Activated CD8-positive, alpha-beta memory T cell treated with anti-CD3 and anti-CD28 coated beads, Interleukin-2, amount 50 U/mL, for 24 hours (primary cell): ENCODE measurements around the gene TFAP2D.

ENCODE experiments used
- DNase-seq: peaks from one replicate; pipeline ENCODE4 v3.0.0-alpha.2; 2020; ENCODE audit errors: extremely low read depth

TFAP2D gene

DNA sequence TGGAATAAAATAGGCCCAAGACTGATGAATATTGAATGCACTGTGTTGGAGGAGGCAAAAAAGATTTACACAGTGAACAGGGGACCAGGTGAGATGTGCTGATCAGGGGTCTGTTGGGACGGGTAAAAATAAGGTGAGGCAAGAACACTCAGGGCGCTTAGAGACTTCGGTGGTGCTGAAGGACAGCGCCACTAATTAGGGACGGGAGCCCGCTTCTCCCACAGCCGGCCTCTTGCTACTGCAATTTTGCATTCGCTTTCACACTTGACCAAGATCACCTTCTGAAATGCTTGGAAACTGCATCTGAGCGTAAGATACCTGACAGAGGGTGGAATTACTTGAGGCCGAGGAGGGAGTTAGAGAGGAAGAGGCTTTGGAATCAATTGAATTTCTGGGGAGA is 7.3 kb downstream of the TFAP2D start:
- no peak for DNase-seq

- no peak for DNase-seq
Observed at GRCh38 chr6:50721978-50722377, 8.7 kb downstream of the TFAP2D start.

DNA sequence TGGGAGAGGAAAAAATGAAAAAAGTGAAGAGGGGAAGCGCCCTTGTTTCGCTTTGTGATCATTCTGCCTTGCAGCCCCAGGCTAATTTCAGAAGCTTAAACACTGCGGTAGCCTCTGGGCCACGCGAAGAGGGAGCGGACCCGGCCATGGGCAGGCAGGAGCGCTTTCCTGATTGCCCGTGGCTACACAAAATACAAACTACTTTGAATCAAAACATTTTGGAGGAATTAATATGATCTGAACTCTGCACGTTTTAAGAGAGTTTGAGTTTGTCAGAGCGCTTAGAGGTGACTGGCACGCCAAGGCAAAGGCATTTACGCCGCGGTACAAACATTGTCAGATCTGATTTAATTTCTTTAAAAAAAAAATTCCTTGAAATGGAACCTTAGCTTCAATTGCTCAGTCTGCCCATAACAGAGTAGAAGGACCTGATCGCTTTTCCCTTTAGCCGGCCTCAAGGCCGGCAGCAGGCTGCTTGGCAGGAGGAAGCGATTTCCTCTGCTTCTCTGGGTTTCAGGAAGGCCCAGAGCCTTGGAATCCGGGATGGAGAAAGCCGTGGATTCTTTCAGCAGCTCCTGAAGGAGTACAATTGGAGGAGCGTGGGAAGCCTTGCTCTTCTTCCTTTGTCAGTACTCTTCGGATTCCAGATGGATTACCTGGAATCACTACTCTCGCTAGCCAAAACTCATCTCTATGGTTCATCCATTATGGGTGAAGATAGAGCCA is 9.7 kb downstream of the TFAP2D start:
- no peak for DNase-seq

DNA sequence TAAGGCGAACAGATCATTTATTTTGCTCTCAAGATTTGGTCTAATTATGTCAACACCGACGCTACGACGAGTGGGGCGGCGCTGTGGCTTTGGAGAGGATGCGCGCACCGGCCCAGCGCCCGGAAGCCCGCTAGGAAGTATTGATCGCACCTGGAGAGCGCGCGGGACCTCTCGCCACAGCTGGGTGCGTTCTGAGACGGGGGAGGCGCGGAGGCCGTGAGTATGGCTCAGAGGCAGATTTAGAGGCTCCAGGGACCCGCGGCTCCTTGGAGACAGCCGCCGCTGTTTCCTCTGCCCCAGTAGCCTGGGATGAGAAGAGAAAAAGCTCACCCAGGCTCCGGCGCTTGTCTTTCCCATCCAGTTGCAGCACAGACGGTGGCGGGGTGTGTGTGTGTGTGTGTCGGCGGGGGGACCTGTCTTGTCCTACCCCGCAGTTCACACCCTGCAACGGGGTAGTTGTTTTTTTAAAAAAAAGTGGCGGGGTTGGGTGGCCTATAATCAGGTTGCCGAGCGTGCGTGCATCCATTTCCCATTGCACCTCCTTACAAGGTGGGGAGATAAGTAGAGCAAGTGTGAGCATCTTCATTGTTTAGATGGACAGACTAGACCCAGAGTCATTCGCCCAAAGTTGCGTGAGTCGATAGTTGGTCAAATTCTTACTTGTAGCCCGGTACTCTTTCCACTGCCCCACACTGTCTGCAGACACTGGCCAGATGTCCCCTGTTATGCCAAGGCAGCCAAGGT is 11.2 kb downstream of the TFAP2D start:
- no peak for DNase-seq

DNA sequence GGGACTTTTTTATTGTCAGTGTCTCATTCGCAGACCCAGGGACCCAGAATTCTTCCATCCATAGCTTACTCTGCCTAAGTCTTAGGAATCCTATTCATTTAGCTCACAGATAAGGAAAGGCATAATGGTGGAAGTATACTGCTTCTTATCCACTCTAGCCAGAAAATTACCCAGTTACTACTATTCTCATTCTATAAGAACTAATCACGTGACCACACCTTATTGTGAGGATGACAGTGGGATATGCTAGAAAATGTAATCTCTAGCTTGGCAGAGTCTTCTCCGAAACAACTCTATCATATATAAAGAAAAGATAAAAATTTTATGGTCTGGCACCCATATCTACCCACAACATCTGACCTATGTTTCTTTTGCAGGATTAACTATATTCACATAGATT is 21.2 kb downstream of the TFAP2D start:
- DNase-seq, result no peak

- DNase-seq, result no peak
Observed at GRCh38 chr6:50742161-50742560, 28.8 kb downstream of the TFAP2D start.

GRCh38 chr6:50744976-50745375 is 31.6 kb downstream of the TFAP2D start:
- no peak for DNase-seq

GRCh38 chr6:50762798-50763197 is 49.5 kb downstream of the TFAP2D start:
- no peak for DNase-seq

DNA sequence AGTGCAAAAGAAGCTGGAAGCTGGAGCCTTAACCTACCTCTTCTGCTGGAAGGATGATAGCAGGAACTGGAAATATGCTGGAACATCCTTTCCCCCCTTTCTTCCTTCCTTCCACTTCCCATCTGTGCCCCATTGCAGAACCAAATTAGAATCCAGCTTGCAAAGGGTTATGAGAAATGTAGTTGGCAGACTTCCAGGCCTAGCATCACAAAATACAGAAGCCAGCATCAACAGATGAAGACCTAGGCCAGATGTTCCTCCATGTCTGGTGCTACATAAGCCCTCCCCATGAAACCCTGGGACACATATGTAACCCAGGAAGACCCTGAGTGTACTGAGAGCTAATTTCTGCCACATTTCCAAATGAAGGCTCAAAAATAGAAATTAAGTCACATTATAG is 65.4 kb downstream of the TFAP2D start:
- DNase-seq, result no peak

DNA sequence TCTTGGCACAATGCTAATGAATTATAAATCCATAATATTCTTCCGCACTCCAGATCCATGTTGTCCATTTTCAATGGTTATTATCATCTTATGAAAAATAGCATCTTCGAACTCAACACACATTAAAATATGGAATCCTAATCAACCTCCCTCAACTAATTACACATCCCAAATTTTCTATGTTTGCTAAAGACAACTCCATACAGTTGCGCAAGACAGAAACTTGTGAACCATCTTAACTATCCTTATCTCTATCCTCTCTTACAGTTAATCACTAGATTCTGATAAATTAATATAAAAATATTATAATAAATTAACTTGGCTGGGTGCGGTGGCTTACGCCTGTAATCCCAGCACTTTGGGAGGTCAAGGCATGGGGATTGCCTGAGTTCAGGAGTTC is 67.1 kb downstream of the TFAP2D start:
- no peak for DNase-seq

DNA sequence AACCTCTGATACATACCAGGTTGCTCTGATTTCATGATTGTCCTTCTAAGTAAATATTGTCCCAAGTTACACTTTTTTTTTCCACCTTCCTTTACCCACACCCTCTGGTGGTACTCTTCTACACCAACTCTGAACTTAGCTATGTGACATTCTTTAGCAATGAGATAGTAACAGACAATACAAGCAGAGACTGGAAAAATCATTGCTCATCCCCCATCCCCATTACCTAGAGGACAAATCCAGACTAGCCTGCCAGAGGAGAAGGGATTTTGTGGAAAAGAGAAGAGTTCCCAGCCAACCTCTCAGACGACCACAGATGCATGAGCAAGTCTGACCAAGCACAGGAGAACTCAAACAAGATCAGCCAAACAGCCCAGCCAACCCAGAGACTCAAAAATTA is 72.6 kb downstream of the TFAP2D start:
- DNase-seq, result no peak

DNA sequence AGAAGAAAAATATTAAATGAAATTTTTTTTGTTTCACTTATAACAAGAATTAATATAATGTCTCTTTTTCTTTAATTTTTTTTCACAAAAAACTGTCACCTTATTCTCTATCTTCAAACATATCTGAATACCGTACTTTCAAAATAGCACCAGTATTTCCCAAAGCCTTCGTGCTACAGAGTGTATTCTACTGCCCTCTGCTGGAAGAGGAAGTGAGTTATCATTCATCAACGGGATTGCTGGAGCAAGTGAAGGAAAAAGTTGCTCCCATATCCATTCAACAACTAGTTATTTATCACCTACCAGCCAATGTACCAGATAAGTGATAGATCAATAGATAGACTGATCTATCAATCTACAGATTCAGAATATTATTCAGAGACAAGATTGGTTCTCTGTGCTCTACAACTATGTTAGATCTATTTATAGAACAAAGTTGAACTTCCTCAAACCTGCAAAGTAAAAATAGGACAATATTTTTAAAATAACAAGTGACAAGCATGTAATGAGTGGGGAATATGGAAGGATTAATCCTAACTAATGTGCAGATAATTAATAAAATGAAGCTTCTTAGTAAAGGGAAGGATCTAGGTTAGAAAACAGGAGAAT is 78.7 kb downstream of the TFAP2D start:
- DNase-seq, result no peak

DNA sequence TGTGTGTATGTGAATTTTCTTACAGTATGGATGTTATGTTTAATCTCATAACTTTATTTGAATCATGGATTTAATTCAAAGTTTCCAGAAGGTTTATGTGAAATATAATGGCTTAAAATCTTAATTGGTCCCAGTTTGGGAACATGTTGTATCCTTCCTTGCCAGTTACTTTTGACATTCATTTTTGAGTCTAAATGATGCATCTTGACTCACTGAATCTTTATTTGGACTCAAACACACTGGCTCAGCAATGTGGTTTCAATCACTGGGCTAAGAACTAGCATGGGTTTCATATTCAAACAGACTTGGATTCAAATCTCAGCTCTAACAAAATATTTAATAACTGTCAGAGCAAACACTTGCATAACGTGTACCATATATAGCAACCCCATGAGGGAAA is 79.4 kb downstream of the TFAP2D start:
- no peak for DNase-seq

- no peak for DNase-seq
Observed at GRCh38 chr6:50795574-50795973, 82.2 kb downstream of the TFAP2D start.

DNA sequence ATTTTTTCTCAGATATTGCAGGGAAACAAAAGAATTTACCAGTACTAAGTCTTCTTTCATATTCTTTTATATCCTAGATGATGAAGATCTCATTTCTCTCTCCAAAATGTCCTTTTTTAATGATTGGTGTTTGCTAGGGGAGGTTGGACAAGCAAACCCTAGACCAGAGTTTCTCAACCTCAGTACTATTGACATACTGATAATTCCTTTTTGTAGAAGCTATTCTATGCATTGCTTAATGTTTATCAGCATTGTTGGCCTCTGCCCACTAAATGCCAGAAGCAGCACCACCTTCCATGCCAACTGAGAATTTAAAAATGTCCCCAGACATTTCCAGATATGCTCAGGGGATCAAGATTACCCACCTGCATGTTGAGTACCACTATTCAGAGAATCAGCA is 91.0 kb downstream of the TFAP2D start:
- DNase-seq, result no peak

GRCh38 chr6:50807035-50807434 is 93.7 kb downstream of the TFAP2D start:
- DNase-seq, result no peak

- no peak for DNase-seq
Observed at GRCh38 chr6:50815436-50816114, 102.2 kb downstream of the TFAP2D start.

DNA sequence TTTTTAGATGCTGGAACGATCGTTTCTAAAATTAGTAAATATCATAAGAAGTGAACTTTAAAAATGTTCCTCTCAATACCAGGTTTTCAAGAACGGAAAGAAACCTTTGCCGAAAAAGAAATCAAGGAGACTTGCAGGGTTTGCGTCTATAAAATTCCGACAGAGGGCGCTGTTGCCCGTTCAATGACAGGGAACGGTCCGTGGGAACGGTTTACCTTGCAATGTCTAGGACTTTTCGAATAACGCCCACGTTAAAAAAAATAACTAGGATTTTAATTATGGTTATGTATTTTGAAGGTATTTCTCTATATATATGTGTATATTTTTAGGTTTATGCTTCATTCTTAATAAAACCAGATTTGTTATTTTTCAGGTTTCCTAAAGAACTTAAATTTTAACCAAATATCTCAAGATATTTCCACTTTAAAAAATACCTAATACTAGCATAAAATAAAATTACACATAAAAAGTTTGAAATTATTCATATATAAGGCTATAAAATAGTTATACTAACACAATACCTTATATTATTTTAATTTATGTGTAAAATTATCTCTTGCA is 102.9 kb downstream of the TFAP2D start:
- peak; percentile 19 for DNase-seq

GRCh38 chr6:50816947-50817645 is 103.8 kb downstream of the TFAP2D start:
- no peak for DNase-seq

DNA sequence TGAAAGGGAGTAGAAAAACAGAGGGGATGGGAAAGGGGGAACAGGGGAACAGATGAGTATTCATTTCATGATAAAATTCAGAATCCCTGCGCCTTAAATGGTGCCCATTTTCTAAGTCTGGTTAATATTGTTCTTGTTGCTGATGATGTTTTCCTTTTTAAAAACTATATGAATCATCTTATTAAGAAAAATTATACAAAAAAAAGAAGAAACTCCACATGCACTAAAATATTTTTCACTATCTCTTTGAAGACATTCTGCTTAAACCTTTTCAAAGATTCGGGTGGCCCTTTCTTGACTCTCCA is 104.3 kb downstream of the TFAP2D start:
- no peak for DNase-seq

- no peak for DNase-seq
Observed at GRCh38 chr6:50818020-50818419, 104.7 kb downstream of the TFAP2D start.

- no peak for DNase-seq
Observed at GRCh38 chr6:50818673-50819072, 105.3 kb downstream of the TFAP2D start, which contains the start of gene TFAP2B. Gene TFAP2B, plus strand, starts transcription at chr6:50818871. Its CDS starts 21 bp downstream, at chr6:50818892.
